ENCODE results near the gene OR52E8. TPM values are rescaled to one million over a fixed set of nuclear protein-coding genes. Genes with fewer than 3 reads are reported as not detected.
A peak's percentile ranks its signal among the peaks of the same experiment; 100 is the strongest.

OR52E8 gene
- total and polyA plus RNA-seq, 2 experiments from 2014 or later: not detected

DNA sequence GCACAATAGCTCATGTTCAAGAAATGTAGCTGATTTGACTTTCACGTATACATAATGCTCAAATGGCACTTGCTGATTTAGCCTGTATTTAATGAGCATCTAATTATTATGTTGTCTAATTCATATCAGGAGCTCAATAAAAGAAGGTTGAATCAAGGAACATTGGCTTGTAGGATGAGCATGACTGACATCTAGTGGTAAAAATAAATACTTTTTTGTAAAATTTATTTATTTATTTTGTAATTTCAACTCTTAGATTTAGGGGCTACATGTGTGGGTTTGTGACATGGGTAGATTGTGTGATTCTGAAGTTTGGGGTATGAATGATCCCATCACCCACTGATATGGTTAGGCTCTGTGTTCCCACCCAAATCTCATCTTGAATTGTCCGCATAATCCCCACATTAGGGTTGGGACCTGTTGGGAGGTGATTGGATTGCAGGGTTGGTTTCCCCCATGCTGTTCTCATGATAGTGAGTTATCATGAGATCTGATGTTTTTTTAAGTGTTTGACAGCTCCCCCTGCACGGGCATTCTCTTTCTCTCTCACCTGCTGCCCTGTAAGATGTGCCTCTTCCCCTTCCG is 33.8 kb upstream of the OR52E8 start:
- Histone ChIP-seq H3K27ac (no peak overlapping the region), H3K79me2 (no peaks in the 10 kb centered on the region), H3K27me3 (peaks cover 4% of the 10 kb centered on the region), H3K4me2 (no peak overlapping the region), H3K9me2 (replicated peaks; ENCODE audit: insufficient read depth) (no peaks in the 10 kb centered on the region), H3K36me3 (replicated peaks; ENCODE audit: insufficient read depth, low read depth) (no peaks in the 10 kb centered on the region), H2AFZ (no peak overlapping the region), H3K4me1 (ENCODE audit: insufficient read depth) (no peaks in the 10 kb centered on the region), H3K4me3 (no peak overlapping the region), H3K9me3 (ENCODE audit: low read depth) (no peaks in the 10 kb centered on the region), H4K20me1 (ENCODE audit: insufficient read depth, poor library complexity, severe bottlenecking) (no peaks in the 10 kb centered on the region)
- 59% methylated on average over 4 of the region's 4 CpGs for WGBS (ENCODE audit: low lambda C conversion rate, missing lambda C conversion rate)
- no peak for DNase-seq (ENCODE audit: low spot score)
- no peak for TF ChIP-seq EZH2phosphoT487 (IDR thresholded peaks at IDR 0.05; ENCODE audit: low read depth, severe bottlenecking, unreplicated experiment)
- TF ChIP-seq EZH2 (IDR thresholded peaks at IDR 0.05; ENCODE audit: borderline replicate concordance): no peak
- TF ChIP-seq, protein P1, sequence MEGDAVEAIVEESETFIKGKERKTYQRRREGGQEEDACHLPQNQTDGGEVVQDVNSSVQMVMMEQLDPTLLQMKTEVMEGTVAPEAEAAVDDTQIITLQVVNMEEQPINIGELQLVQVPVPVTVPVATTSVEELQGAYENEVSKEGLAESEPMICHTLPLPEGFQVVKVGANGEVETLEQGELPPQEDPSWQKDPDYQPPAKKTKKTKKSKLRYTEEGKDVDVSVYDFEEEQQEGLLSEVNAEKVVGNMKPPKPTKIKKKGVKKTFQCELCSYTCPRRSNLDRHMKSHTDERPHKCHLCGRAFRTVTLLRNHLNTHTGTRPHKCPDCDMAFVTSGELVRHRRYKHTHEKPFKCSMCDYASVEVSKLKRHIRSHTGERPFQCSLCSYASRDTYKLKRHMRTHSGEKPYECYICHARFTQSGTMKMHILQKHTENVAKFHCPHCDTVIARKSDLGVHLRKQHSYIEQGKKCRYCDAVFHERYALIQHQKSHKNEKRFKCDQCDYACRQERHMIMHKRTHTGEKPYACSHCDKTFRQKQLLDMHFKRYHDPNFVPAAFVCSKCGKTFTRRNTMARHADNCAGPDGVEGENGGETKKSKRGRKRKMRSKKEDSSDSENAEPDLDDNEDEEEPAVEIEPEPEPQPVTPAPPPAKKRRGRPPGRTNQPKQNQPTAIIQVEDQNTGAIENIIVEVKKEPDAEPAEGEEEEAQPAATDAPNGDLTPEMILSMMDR (IDR thresholded peaks at IDR 0.05; ENCODE audit: poor library complexity): peak; percentile 62

- Histone ChIP-seq H3K79me2 (no peaks in the 10 kb centered on the region), H3K36me3 (replicated peaks; ENCODE audit: insufficient read depth, low read depth) (no peaks in the 10 kb centered on the region), H2AFZ (no peak overlapping the region), H3K27ac (no peak overlapping the region), H4K20me1 (ENCODE audit: insufficient read depth, poor library complexity, severe bottlenecking) (no peaks in the 10 kb centered on the region), H3K4me2 (no peak overlapping the region), H3K4me3 (no peak overlapping the region), H3K4me1 (ENCODE audit: insufficient read depth) (no peaks in the 10 kb centered on the region), H3K9me3 (ENCODE audit: low read depth) (no peaks in the 10 kb centered on the region), H3K27me3 (no peaks in the 10 kb centered on the region), H3K9me2 (replicated peaks; ENCODE audit: insufficient read depth) (no peaks in the 10 kb centered on the region)
- TF ChIP-seq EZH2phosphoT487 (IDR thresholded peaks at IDR 0.05; ENCODE audit: low read depth, severe bottlenecking, unreplicated experiment): no peak
- TF ChIP-seq, protein P1 (IDR thresholded peaks at IDR 0.05; ENCODE audit: poor library complexity): no peak
- no peak for TF ChIP-seq EZH2 (IDR thresholded peaks at IDR 0.05; ENCODE audit: borderline replicate concordance)
- no peak for DNase-seq (ENCODE audit: low spot score)
- 64% methylated on average over 1 of the region's 1 CpG for WGBS (ENCODE audit: low lambda C conversion rate, missing lambda C conversion rate)
These were observed 30.2 kb upstream of the OR52E8 start for GRCh38 chr11:5887661-5888060.

- no peaks in the 10 kb centered on the region for H3K27me3 ChIP-seq
- WGBS (ENCODE audit: low lambda C conversion rate, missing lambda C conversion rate): 89% methylated on average over 3 of the region's 3 CpGs
- H3K36me3 ChIP-seq (replicated peaks; ENCODE audit: insufficient read depth, low read depth): no peaks in the 10 kb centered on the region
- H2AFZ ChIP-seq: no peak overlapping the region
- no peak for DNase-seq (ENCODE audit: low spot score)
- no peaks in the 10 kb centered on the region for H4K20me1 ChIP-seq (ENCODE audit: insufficient read depth, poor library complexity, severe bottlenecking)
- no peak for TF ChIP-seq EZH2phosphoT487 (IDR thresholded peaks at IDR 0.05; ENCODE audit: low read depth, severe bottlenecking, unreplicated experiment)
- no peak for TF ChIP-seq EZH2 (IDR thresholded peaks at IDR 0.05; ENCODE audit: borderline replicate concordance)
- TF ChIP-seq, protein P1 (IDR thresholded peaks at IDR 0.05; ENCODE audit: poor library complexity): no peak
- H3K4me1 ChIP-seq (ENCODE audit: insufficient read depth): no peaks in the 10 kb centered on the region
- no peak overlapping the region for H3K27ac ChIP-seq
- no peak overlapping the region for H3K4me3 ChIP-seq
- H3K4me2 ChIP-seq: no peak overlapping the region
- no peaks in the 10 kb centered on the region for H3K9me3 ChIP-seq (ENCODE audit: low read depth)
- no peaks in the 10 kb centered on the region for H3K9me2 ChIP-seq (replicated peaks; ENCODE audit: insufficient read depth)
- no peaks in the 10 kb centered on the region for H3K79me2 ChIP-seq
These were observed 29.7 kb upstream of the OR52E8 start for GRCh38 chr11:5887172-5887571.
